Gastrocnemius medialis (tissue), 4 donors: ENCODE results near the gene ELMO1.

Experiments
- POLR2A ChIP-seq, 2 donors: fragments of 450-650 bp; IDR thresholded peaks; one replicate each; pipeline ENCODE4 v1.6.1; 2017; ENCODE audit warnings: antibody characterized with exemption in 2 of 2, mild to moderate bottlenecking in 2 of 2, moderate library complexity in 2 of 2
- TF ChIP-seq, protein P1 (sequence below), 5 experiments: fragments of 450-650 bp in 3 of 5; fragments of 200-600 bp in 2 of 5; sonication (generic) in 2 of 5; IDR thresholded peaks in 4 of 5; conservative IDR thresholded peaks in 1 of 5; 1 replicate in 4 of 5; 2 replicates in 1 of 5; pipeline ENCODE4 v1.5.1; 2016 to 2019; ENCODE audit warnings: antibody characterized with exemption in 5 of 5, mild to moderate bottlenecking in 3 of 5, moderate library complexity in 3 of 5

- TF ChIP-seq, protein P1, sequence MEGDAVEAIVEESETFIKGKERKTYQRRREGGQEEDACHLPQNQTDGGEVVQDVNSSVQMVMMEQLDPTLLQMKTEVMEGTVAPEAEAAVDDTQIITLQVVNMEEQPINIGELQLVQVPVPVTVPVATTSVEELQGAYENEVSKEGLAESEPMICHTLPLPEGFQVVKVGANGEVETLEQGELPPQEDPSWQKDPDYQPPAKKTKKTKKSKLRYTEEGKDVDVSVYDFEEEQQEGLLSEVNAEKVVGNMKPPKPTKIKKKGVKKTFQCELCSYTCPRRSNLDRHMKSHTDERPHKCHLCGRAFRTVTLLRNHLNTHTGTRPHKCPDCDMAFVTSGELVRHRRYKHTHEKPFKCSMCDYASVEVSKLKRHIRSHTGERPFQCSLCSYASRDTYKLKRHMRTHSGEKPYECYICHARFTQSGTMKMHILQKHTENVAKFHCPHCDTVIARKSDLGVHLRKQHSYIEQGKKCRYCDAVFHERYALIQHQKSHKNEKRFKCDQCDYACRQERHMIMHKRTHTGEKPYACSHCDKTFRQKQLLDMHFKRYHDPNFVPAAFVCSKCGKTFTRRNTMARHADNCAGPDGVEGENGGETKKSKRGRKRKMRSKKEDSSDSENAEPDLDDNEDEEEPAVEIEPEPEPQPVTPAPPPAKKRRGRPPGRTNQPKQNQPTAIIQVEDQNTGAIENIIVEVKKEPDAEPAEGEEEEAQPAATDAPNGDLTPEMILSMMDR (IDR thresholded peaks at IDR 0.05 in 4 of 5, conservative IDR thresholded peaks at IDR 0.05 in 1 of 5): no peak
- peak in 1 of 2 donors; percentile 15 for TF ChIP-seq POLR2A (IDR thresholded peaks at IDR 0.05)
These were observed 416.9 kb downstream of the ELMO1 start for GRCh38 chr7:37031571-37032257.
